HepG2 (cell line): Measurements from ENCODE around the gene IL1RAPL1. TPM values are rescaled to one million over a fixed set of nuclear protein-coding genes. Genes with fewer than 3 reads are reported as not detected.

ENCODE experiments used
- FOXO1 ChIP-seq: sonication (generic); formaldehyde crosslinking; IDR thresholded peaks from 2 replicates; pipeline ENCODE4 v1.4.0; 2020; ENCODE audit warnings: missing genetic modification reagents
- polyA plus RNA-seq, 8 experiments: library from polyadenylated mRNA; depleted of rRNA in 3 of 8; stranded (reverse) in 7 of 8; unstranded in 1 of 8; fragments of >200 nt; fragmentation: Illumina TruSeq in 4 of 8; extraction: Trizol in 4 of 8; gene quantifications; 2 replicates each; pipeline versions ENCODE4 v1.2.1 to v1.2.3, GENCODE V29; 2011 to 2016; ENCODE audit warnings: low read depth in 4 of 8, missing spikeins in 1 of 8, mixed read lengths in 1 of 8; ENCODE audit not compliant: insufficient read depth in 1 of 8
- total RNA-seq, 5 experiments: library from RNA; depleted of rRNA; stranded (reverse); fragments of >200 nt; fragmentation: Illumina TruSeq; extraction: Trizol; gene quantifications; 2 replicates each; pipeline ENCODE4 v1.2.3, GENCODE V29; 2016; ENCODE audit warnings: low read depth in 1 of 5
- TF ChIP-seq, protein P1 (sequence below): sonication (generic); formaldehyde crosslinking; IDR thresholded peaks from one replicate; pipeline ENCODE4 v1.5.1; 2020; ENCODE audit warnings: mild to moderate bottlenecking, missing genetic modification reagents; ENCODE audit errors: not compliant biosample characterization
- TF ChIP-seq, protein P2 (sequence below): sonication (generic); formaldehyde crosslinking; IDR thresholded peaks from 2 replicates; pipeline ENCODE4 v1.4.0; 2020; ENCODE audit warnings: mild to moderate bottlenecking, missing genetic modification reagents, borderline replicate concordance
- TF ChIP-seq, protein P3 (sequence below): IDR thresholded peaks from 2 replicates; pipeline ENCODE4 v1.6.1; 2018; ENCODE audit warnings: missing genetic modification reagents, mild to moderate bottlenecking, missing compliant biosample characterization
- TF ChIP-seq, protein P4 (sequence below): sonication (generic); formaldehyde crosslinking; IDR thresholded peaks from 2 replicates; pipeline ENCODE4 v1.4.0; 2020; ENCODE audit warnings: mild to moderate bottlenecking, missing genetic modification reagents

The IL1RAPL1 gene
- total and polyA plus RNA-seq, 2 of the 13 experiments (the other 11 are each of a cell fraction or from before 2014, with no cell fraction given), result 0.04 TPM; not detected in 1

DNA sequence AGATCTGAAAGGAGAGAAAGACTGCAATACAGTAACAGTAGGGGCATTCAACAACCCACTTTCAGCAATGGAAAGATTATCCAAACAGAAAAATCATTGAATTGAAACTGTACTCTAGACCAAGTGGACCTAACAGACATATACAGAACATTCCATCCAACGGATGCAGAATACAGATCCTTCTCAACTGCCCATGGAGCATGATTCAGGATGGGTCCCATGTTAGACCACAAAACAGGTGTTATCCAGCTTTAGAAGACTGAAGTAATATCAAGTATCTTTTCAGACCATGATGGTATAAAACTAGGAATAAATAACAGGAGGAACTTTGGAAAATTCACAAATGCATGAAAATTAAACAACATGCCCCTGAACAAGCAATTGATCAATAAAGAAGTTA, 1060.9 kb downstream of the IL1RAPL1 start (continued):
- TF ChIP-seq, protein P1, sequence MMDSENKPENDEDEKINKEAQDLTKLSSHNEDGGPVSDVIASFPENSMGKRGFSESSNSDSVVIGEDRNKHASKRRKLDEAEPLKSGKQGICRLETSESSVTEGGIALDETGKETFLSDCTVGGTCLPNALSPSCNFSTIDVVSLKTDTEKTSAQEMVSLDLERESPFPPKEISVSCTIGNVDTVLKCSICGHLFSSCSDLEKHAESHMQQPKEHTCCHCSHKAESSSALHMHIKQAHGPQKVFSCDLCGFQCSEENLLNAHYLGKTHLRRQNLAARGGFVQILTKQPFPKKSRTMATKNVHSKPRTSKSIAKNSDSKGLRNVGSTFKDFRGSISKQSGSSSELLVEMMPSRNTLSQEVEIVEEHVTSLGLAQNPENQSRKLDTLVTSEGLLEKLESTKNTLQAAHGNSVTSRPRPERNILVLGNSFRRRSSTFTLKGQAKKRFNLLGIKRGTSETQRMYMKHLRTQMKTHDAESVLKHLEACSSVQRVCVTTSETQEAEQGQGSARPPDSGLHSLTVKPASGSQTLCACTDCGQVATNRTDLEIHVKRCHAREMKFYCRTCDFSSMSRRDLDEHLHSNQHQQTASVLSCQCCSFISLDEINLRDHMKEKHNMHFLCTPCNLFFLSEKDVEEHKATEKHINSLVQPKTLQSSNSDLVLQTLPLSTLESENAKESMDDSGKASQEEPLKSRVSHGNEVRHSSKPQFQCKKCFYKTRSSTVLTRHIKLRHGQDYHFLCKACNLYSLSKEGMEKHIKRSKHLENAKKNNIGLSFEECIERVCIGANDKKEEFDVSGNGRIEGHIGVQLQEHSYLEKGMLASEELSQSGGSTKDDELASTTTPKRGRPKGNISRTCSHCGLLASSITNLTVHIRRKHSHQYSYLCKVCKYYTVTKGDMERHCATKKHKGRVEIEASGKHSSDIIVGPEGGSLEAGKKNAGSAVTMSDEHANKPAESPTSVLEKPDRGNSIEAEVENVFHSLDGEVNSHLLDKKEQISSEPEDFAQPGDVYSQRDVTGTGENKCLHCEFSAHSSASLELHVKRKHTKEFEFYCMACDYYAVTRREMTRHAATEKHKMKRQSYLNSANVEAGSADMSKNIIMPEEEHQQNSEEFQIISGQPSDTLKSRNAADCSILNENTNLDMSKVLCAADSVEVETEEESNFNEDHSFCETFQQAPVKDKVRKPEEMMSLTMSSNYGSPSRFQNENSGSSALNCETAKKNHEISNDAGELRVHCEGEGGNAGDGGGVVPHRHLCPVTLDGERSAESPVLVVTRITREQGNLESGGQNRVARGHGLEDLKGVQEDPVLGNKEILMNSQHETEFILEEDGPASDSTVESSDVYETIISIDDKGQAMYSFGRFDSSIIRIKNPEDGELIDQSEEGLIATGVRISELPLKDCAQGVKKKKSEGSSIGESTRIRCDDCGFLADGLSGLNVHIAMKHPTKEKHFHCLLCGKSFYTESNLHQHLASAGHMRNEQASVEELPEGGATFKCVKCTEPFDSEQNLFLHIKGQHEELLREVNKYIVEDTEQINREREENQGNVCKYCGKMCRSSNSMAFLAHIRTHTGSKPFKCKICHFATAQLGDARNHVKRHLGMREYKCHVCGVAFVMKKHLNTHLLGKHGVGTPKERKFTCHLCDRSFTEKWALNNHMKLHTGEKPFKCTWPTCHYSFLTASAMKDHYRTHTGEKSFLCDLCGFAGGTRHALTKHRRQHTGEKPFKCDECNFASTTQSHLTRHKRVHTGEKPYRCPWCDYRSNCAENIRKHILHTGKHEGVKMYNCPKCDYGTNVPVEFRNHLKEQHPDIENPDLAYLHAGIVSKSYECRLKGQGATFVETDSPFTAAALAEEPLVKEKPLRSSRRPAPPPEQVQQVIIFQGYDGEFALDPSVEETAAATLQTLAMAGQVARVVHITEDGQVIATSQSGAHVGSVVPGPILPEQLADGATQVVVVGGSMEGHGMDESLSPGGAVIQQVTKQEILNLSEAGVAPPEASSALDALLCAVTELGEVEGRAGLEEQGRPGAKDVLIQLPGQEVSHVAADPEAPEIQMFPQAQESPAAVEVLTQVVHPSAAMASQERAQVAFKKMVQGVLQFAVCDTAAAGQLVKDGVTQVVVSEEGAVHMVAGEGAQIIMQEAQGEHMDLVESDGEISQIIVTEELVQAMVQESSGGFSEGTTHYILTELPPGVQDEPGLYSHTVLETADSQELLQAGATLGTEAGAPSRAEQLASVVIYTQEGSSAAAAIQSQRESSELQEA (CRISPR knock-in tag), result no peak
- TF ChIP-seq, protein P2, sequence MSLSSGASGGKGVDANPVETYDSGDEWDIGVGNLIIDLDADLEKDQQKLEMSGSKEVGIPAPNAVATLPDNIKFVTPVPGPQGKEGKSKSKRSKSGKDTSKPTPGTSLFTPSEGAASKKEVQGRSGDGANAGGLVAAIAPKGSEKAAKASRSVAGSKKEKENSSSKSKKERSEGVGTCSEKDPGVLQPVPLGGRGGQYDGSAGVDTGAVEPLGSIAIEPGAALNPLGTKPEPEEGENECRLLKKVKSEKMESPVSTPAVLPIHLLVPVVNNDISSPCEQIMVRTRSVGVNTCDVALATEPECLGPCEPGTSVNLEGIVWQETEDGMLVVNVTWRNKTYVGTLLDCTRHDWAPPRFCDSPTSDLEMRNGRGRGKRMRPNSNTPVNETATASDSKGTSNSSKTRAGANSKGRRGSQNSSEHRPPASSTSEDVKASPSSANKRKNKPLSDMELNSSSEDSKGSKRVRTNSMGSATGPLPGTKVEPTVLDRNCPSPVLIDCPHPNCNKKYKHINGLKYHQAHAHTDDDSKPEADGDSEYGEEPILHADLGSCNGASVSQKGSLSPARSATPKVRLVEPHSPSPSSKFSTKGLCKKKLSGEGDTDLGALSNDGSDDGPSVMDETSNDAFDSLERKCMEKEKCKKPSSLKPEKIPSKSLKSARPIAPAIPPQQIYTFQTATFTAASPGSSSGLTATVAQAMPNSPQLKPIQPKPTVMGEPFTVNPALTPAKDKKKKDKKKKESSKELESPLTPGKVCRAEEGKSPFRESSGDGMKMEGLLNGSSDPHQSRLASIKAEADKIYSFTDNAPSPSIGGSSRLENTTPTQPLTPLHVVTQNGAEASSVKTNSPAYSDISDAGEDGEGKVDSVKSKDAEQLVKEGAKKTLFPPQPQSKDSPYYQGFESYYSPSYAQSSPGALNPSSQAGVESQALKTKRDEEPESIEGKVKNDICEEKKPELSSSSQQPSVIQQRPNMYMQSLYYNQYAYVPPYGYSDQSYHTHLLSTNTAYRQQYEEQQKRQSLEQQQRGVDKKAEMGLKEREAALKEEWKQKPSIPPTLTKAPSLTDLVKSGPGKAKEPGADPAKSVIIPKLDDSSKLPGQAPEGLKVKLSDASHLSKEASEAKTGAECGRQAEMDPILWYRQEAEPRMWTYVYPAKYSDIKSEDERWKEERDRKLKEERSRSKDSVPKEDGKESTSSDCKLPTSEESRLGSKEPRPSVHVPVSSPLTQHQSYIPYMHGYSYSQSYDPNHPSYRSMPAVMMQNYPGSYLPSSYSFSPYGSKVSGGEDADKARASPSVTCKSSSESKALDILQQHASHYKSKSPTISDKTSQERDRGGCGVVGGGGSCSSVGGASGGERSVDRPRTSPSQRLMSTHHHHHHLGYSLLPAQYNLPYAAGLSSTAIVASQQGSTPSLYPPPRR (CRISPR knock-in tag), result no peak
- TF ChIP-seq, protein P3, sequence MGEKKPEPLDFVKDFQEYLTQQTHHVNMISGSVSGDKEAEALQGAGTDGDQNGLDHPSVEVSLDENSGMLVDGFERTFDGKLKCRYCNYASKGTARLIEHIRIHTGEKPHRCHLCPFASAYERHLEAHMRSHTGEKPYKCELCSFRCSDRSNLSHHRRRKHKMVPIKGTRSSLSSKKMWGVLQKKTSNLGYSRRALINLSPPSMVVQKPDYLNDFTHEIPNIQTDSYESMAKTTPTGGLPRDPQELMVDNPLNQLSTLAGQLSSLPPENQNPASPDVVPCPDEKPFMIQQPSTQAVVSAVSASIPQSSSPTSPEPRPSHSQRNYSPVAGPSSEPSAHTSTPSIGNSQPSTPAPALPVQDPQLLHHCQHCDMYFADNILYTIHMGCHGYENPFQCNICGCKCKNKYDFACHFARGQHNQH (CRISPR knock-in tag), result no peak
- no peak for TF ChIP-seq FOXO1 (CRISPR knock-in tag)
- TF ChIP-seq, protein P4, sequence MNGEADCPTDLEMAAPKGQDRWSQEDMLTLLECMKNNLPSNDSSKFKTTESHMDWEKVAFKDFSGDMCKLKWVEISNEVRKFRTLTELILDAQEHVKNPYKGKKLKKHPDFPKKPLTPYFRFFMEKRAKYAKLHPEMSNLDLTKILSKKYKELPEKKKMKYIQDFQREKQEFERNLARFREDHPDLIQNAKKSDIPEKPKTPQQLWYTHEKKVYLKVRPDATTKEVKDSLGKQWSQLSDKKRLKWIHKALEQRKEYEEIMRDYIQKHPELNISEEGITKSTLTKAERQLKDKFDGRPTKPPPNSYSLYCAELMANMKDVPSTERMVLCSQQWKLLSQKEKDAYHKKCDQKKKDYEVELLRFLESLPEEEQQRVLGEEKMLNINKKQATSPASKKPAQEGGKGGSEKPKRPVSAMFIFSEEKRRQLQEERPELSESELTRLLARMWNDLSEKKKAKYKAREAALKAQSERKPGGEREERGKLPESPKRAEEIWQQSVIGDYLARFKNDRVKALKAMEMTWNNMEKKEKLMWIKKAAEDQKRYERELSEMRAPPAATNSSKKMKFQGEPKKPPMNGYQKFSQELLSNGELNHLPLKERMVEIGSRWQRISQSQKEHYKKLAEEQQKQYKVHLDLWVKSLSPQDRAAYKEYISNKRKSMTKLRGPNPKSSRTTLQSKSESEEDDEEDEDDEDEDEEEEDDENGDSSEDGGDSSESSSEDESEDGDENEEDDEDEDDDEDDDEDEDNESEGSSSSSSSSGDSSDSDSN (CRISPR knock-in tag), result no peak
